ENCODE measurements around the gene TAF1A. TPM values are rescaled to one million over a fixed set of nuclear protein-coding genes. Genes with fewer than 3 reads are reported as not detected.

Gene TAF1A
- total RNA-seq, 4 donors from 2014 or later = 1.3 to 3.9 (median 2.5) TPM

- Histone ChIP-seq H3K4me3 (no peak overlapping the region), H3K27me3 (no peaks in the 10 kb centered on the region), H3K36me3 (peaks cover 35% of the 10 kb centered on the region), H3K9me3 (no peaks in the 10 kb centered on the region), H3K4me1 (no peaks in the 10 kb centered on the region), H3K27ac (no peak overlapping the region)
- TF ChIP-seq CTCF (IDR thresholded peaks at IDR 0.05) (no peak), POLR2A (IDR thresholded peaks at IDR 0.05) (no peak), EP300 (IDR thresholded peaks at IDR 0.05) (no peak), POLR2AphosphoS5 (IDR thresholded peaks at IDR 0.05) (no peak)
- no peak for DNase-seq (ENCODE audit: low spot score in 2 of 2)
- WGBS = 72% methylated on average over 6 of the region's 6 CpGs
Measured at GRCh38 chr1:222557148-222557547, 32.6 kb downstream of the TAF1A start.

- no peaks in the 10 kb centered on the region for H3K27me3 ChIP-seq
- TF ChIP-seq EP300 (IDR thresholded peaks at IDR 0.05) = no peak
- no peak for TF ChIP-seq POLR2A (IDR thresholded peaks at IDR 0.05)
- no peak for TF ChIP-seq CTCF (IDR thresholded peaks at IDR 0.05)
- TF ChIP-seq POLR2AphosphoS5 (IDR thresholded peaks at IDR 0.05) = no peak
- DNase-seq (ENCODE audit: low spot score in 2 of 2) = no peak
- no peaks in the 10 kb centered on the region for H3K4me1 ChIP-seq
- WGBS = 88% methylated on average over 2 of the region's 2 CpGs
- H3K9me3 ChIP-seq = no peaks in the 10 kb centered on the region
- H3K36me3 ChIP-seq = peaks cover 31% of the 10 kb centered on the region
- H3K27ac ChIP-seq = no peak overlapping the region
- no peak overlapping the region for H3K4me3 ChIP-seq
Measured at GRCh38 chr1:222555992-222556615, 33.6 kb downstream of the TAF1A start.

- Histone ChIP-seq H3K4me3 (no peak overlapping the region), H3K9me3 (no peaks in the 10 kb centered on the region), H3K36me3 (peaks cover 15% of the 10 kb centered on the region), H3K4me1 (no peaks in the 10 kb centered on the region), H3K27me3 (no peaks in the 10 kb centered on the region), H3K27ac (no peak overlapping the region)
- TF ChIP-seq CTCF (IDR thresholded peaks at IDR 0.05) (no peak), POLR2A (IDR thresholded peaks at IDR 0.05) (no peak), EP300 (IDR thresholded peaks at IDR 0.05) (no peak), POLR2AphosphoS5 (IDR thresholded peaks at IDR 0.05) (no peak)
- 97% methylated on average over 5 of the region's 5 CpGs for WGBS
- no peak for DNase-seq (ENCODE audit: low spot score in 2 of 2)
Measured at GRCh38 chr1:222554177-222554576, 35.6 kb downstream of the TAF1A start.

GRCh38 chr1:222552882-222553281, 36.9 kb downstream of the TAF1A start:
- no peak for TF ChIP-seq EP300 (IDR thresholded peaks at IDR 0.05)
- no peak for TF ChIP-seq POLR2AphosphoS5 (IDR thresholded peaks at IDR 0.05)
- TF ChIP-seq POLR2A (IDR thresholded peaks at IDR 0.05) = no peak
- TF ChIP-seq CTCF (IDR thresholded peaks at IDR 0.05) = no peak
- no peak overlapping the region for H3K4me3 ChIP-seq
- no peaks in the 10 kb centered on the region for H3K27me3 ChIP-seq
- peaks cover 10% of the 10 kb centered on the region for H3K36me3 ChIP-seq
- H3K9me3 ChIP-seq = no peaks in the 10 kb centered on the region
- H3K4me1 ChIP-seq = no peaks in the 10 kb centered on the region
- H3K27ac ChIP-seq = peak overlapping the region; percentile 21
- WGBS = 65% methylated on average over 5 of the region's 5 CpGs
- no peak for DNase-seq (ENCODE audit: low spot score in 2 of 2)

GRCh38 chr1:222547944-222548671, 41.6 kb downstream of the TAF1A start, which contains the start of gene HHIPL2:
TSS of gene HHIPL2 (minus strand) at chr1:222548104. CDS start at chr1:222548044, 60 bp downstream.
- H3K9me3 ChIP-seq = no peaks in the 10 kb centered on the region
- H3K4me3 ChIP-seq = no peak within 1 kb of the TSS
- DNase-seq (ENCODE audit: low spot score in 2 of 2) = no peak
- no peak within 1 kb of the TSS for H3K27ac ChIP-seq
- peaks cover 14% of the 10 kb centered on the region for H3K27me3 ChIP-seq
- 48% methylated on average over 8 of the region's 8 CpGs for WGBS
- TF ChIP-seq EP300 (IDR thresholded peaks at IDR 0.05) (no peak), POLR2A (IDR thresholded peaks at IDR 0.05) (no peak), POLR2AphosphoS5 (IDR thresholded peaks at IDR 0.05) (no peak), CTCF (IDR thresholded peaks at IDR 0.05) (no peak)
- H3K4me1 ChIP-seq = peaks cover 13% of the 10 kb centered on the region
- H3K36me3 ChIP-seq = no peaks in the 10 kb centered on the region

All from suprapubic skin (tissue), 4 donors.